Stimulated activated CD8-positive, alpha-beta memory T cell treated with anti-CD3 and anti-CD28 coated beads, Interleukin-7, amount 100 ng/mL, for 24 hours (primary cell): Measurements from ENCODE around the gene CFAP74.
"Not testable (repeated sequence)": the region's sequence is repeated elsewhere in the genome, so short reads cannot be mapped to it uniquely, and the experiment has no call there.

Experiments
- DNase-seq: peaks from one replicate; pipeline ENCODE4 v3.0.0-alpha.2; 2020; ENCODE audit warnings: low read depth

Gene CFAP74

DNA sequence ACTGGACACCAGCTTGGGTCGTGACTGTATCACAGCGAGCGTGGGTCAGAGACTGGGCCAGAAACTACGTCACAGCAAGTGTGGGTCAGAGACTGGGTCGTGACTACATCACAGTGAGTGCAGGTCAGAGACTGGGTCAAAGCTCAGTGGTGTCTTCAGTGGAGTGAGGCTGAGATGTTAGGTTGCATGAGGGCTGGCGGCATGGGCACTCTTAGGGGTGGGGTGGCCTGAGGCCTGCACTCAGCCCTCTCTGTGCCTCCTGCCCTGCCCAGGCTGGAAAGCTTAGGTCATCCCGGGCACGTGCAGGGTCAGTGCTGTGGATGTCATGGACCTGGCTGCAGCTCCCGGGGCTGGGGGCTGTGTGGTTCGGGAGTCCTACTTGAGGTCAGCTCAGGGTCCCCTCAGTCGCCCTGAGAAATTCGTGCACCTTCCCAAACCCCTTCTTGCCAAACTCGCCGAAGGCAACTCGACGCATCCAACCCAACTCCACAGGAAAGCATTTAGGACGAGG lies 19.0 kb downstream of the CFAP74 start:
- DNase-seq, result no peak

- DNase-seq, result no peak
These were observed 21.0 kb downstream of the CFAP74 start for GRCh38 chr1:1982379-1983232.

DNA sequence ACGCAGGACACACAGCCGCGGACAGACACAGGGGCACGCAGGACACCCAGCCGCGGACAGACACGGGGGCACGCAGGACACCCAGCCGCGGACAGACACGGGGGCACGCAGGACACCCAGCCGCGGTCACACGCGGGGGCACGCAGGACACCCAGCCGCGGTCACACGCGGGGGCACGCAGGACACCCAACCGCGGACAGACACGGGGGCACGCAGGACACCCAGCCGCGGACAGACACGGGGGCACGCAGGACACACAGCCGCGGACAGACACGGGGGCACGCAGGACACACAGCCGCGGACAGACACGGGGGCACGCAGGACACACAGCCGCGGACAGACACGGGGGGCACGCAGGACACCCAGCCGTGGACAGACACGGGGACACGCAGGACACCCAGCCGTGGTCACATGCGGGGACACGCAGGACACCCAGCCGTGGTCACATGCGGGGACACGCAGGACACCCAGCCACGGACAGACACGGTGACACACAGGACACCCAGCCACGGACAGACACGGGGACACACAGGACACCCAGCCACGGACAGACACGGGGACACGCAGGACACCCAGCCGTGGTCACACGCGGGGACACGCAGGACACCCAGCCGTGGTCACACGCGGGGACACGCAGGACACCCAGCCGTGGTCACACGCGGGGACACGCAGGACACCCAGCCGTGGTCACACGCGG lies 21.8 kb downstream of the CFAP74 start:
- DNase-seq, result not testable (repeated sequence)

- no peak for DNase-seq
These were observed 22.5 kb downstream of the CFAP74 start for GRCh38 chr1:1981142-1981500.

DNA sequence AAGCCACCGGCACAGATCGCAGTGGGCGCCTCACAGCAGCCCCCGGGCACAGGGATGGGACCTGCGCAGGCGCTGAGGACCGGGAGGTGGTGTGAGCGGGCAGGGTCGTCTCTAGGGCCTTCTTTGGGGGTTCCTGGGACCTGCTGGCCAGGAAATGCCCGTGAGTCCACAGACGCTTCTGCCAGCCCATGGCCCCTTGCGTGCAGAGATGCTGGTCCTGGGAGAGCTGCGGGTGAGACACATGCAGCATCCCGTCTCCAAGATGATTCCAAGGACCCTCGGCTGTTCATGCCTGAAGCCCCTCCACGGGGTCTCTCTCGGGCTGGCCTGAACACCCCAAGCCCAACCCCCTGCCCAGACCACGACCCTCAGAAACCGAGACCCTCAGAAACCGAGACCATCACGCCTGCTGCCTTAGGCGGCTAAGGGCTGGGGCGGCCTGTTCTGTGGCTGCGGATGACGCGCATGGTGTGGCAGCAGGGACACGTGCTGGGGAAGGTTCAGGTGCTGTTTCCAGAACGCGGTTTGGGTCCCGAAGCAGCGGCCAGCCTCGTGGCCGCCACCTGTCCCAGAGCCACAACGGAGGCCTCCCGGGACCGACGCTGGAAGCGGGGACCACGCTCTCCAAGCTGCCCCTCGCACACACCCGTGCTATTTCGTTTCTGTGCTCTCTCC lies 23.0 kb downstream of the CFAP74 start:
- no peak for DNase-seq

DNA sequence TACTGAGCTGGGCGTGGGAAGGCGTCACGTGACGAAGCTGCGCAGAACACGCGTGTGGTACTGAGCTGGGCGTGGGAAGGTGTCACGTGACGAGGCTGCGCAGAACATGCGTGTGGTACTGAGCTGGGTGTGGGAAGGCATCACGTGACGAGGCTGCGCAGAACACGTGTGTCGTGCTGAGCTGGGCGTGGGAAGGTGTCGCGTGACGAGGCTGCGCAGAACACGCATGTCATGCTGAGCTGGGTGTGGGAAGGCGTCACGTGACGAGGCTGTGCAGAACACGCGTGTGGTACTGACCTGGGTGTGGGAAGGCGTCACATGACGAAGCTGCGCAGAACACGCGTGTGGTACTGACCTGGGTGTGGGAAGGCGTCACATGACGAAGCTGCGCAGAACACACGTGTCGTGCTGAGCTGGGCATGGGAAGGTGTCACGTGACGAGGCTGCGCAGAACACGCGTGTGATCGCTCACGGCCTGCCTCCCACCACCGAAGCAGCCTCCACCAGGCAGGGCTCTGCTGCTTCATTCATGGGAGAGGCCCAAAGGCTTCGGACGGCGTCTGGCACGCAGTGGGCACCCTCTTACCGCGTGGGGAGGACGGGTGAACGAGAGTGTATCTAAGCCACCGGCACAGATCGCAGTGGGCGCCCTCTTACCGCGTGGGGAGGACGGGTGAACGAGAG lies 24.0 kb downstream of the CFAP74 start:
- no peak for DNase-seq

DNA sequence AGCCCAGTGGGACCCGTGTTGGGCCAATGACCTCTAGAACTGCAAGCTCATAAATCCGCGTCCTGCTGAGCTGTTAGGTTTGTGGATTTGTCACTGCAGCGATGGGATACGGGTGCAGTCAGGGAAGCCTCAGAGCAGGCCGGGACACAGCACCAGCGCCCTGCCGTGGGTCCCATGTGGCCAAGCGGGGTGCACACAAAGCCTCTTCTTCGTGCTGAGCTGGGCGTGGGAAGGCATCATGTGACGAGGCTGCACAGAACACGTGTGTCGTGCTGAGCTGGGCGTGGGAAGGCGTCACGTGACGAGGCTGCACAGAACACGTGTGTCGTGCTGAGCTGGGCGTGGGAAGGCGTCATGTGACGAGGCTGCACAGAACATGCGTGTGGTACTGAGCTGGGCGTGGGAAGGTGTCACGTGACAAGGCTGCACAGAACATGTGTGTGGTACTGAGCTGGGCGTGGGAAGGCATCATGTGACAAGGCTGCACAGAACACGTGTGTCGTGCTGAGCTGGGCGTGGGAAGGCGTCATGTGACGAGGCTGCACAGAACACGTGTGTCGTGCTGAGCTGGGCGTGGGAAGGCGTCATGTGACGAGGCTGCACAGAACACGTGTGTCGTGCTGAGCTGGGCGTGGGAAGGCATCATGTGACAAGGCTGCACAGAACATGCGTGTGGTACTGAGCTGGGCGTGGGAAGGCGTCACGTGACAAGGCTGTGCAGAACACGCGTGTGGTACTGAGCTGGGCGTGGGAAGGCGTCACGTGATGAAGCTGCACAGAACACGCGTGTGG lies 24.7 kb downstream of the CFAP74 start:
- not testable (repeated sequence) for DNase-seq

DNA sequence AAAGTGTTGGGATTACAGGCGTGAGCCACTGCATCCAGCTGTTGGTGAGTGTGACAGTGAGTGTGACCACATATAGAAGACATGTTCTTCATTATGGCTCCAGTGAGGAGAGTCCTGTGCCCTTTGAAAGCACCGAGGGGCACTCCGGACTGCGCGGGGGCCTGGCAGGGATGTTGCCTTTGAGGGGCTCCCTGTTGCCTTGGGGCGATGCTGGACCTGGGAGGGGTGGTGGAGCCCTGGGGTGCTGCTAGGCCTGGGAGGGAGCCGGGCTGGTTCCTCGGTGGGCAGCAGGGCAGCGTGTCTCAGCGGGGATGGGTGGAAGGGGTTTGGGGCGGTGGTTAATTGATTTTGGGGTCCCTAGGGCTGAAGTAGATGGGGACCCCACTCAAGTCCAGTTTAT lies 25.5 kb downstream of the CFAP74 start:
- no peak for DNase-seq

GRCh38 chr1:1976031-1976430 lies 27.6 kb downstream of the CFAP74 start:
- DNase-seq, result no peak

DNA sequence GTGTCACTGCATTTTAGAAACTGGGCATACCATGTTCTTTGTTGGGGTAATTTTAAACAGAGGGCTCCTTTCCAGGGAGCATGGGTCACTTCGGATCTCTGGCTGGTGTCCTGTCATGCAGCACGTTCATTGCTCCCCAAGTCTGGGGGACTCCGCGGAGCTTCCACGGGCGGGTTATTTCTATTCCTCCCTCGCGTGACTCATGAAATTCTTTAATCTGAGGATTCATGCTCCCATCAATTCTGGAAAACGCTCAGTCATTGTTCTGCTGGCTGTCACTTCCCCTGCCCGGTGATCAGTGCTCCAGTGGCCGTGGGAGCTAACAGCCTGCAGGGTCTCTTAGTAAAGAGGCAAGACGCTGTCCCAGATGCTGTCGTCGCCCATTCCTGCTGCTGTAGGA lies 28.1 kb downstream of the CFAP74 start:
- DNase-seq, result no peak

- no peak for DNase-seq
These were observed 28.8 kb downstream of the CFAP74 start for GRCh38 chr1:1974834-1975233.

DNA sequence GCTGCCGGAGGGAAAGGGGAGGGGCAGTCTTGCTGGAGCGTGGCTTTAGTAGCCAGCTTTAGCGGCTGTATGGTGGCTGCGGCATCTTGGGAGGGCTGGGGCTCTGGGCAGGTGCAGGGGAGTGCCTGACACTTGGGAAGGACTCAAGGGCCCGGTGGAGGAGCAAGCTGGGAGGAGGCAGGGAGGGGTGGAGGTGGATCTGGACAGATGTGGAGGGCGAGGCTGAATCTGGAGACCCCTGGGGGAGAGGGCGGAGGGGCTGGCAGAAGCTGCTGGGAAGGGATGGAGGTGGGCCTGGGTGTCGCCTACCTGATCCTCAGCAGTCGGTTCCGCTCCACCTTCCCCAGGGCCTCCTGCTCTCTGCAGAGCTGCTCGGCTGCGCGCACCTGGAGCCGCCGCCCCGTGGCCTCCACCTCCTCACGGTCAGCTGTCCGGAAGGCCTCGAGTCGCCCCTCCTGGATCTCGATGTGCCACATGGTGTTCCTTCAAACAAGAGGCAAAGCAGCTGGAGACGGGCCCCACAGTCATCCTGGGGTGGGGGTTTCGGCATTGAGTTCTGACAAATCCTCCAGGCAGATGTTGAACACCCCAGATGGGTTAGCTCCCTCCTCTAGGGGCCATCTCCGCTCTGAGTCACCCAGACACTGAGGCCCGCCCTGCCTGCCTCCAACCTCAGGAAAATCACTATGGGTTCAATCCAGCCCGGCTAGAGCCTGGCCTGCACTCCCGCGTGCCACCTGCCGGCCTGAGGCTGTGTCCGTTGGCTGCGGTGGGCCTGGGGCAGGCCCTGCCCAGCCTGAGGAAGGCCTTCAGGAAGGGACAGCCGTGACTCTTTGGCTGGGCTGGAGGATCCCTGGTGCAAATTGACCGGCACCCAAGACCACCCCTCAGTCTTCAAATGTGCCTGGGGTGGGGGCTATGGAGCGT lies 29.6 kb downstream of the CFAP74 start:
- DNase-seq, result no peak

DNA sequence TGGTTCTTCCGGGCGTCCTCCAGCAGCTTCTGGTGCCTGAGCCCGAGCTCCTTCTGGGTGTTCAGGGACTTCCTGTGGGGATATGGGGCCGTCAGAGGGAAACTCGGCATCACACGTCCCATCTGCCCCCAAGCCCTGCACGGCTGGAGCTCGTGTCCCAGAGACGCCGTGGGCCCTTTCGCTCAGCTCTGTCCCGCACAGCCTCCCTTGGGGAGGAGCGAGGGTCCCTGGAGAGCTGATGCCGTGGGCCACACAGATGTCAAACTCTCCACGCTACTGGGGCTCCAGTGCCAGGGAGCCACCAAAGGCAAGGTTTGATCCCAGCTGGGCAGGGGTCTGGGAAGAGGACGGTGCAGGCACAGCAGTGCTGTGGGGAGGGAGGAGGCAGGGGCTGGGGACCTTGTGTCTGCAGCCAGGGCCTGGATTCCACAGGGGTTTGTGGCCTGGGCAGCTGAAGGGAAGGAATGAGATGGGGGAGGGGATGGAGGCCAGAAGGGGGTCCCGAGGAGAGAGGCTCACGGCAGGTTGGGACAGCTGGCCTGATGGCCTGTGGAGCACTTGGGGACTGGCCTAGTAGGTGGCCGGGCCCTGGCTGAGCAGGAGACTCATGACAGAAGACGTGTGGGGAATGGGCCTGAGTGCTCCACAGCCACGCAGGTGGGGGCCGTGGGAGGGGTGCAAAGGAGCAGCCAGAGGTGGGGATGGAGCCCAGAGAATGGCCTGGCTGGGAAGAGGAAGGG lies 30.4 kb downstream of the CFAP74 start:
- no peak for DNase-seq

DNA sequence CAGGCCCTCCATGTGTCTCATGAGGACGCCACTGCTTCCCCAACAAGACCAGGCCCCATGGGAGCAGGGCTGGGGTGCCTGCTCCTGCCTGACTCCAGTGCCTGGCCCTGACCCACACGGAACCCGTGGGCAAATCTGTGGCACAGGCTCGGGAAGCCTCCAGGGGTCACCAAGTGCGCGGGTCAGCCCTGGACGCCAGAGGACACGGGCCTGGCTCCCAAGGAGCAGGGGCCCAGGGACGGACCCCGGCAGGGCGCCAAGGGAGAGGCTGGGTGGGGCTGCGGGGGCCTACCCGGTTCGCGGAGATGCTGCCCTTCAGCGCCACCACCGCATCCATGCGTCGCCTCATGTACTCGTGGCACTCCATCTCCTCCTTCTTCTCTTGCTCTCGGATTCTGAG lies 31.9 kb downstream of the CFAP74 start:
- DNase-seq, result no peak

- DNase-seq, result no peak
These were observed 32.6 kb downstream of the CFAP74 start for GRCh38 chr1:1971017-1971416.

DNA sequence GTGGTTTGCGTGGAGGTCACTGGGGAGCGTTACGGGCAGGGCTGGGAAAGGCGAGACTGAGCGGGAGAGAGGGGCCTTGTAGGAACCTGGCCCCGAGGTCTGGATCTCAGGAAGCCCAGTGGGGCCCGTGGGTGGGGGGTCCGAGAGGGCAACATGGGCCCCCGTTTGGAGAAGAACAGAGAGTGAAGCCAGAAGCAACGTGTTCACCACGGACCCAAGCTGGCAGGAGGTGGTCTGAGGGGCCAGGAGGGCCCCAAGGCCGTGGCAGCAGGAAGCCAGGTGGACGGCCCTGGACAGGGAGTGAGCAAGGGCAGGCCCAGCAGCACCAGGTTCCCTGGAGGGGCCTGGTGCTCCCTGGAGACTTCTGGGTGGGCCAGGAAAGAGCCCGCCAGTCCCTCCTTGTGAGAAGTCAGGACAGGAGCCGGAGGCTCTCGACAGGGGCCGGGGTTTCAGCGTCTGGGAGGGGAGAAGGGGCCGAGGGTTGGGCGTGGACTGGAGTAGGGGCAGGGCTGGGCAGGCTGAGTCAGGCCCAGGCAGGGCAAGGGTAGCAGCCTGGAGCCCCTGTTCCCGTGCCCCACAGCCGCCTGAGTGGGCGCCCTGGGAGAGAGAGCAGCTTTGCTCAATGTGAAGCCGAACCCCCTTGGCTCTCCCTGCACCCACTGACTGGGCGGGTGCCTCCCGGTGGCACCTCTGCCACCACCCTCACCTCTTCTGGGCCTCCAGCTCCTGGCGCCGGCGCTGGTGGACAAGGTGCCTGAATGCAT lies 33.5 kb downstream of the CFAP74 start:
- no peak for DNase-seq

- DNase-seq, result no peak
These were observed 34.1 kb downstream of the CFAP74 start for GRCh38 chr1:1969505-1969900.

GRCh38 chr1:1968767-1969504 lies 34.6 kb downstream of the CFAP74 start:
- no peak for DNase-seq
